Measurements from ENCODE around the gene PPP5C. TPM values are rescaled to one million over a fixed set of nuclear protein-coding genes. Genes with fewer than 3 reads are reported as not detected.

PPP5C gene
- total RNA-seq, 1 donor from 2014 or later = 82.8 TPM

DNA sequence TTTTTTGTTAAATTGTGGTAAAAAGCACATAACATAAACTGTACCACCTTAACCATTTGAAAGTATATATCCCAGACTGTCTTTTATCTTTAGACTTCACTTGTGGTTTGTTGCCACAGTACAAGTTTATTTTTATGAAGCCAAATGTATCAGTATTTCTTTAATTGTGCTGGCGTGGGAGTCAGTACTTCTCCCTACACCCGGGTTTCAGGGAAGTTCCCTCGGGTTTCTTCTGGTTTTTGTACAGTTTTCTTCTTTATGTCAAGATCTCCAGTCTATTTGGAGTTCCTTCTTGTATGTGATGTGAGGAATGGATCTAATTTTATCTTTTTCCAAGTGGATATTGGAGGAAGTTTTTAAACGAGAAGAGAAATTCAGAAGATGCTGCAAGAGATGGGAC, 46.0 kb downstream of the PPP5C start:
- DNase-seq (ENCODE audit: low spot score) = no peak
- intact Hi-C loops (cut with DNase I) = no loop called here

DNA sequence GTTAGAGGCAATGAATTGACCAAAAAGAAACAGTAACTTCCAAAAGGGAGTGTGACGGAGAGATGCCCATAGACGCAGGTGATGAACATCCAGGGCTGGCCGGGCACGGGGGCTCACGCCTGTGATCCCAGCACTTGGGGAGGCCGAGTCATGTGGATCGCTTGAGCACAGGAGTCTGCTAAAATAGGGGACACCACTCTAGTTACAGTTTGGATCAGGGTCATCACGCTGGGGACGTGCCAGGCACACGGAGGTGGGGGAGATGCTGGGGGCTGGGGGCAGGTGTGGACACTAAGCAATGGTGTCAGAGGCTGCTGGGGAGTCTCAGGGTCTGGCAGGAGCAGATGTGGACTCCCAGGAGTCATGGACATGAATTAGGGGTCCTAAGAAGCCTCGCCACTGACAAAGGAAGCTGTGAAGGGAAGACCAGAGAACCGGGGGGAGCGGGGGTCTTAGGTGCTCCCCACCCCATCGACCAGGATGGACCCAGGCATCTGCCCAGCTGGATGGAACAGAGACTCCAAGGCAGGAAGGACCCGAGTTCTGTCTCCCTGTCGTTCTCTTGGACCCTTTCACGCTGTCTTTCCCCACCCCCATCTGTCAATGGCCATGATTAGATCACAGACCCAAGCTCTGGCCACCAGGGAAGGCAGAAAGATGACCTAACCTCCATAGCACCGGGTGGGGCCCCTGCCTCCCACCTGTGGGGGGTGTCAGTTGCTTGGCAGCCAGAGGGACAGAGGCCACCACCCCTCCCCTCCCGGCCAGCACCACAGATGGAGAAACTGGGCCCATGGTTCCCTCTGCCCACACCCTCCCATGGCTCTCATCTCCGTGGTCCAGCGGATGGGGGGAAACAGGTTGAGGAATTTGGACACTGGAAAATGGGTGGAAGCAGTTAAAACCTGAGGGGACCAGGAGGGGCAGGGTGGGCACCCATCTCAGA, 46.8 kb downstream of the PPP5C start:
- peak; percentile 61 for DNase-seq (ENCODE audit: low spot score)
- intact Hi-C loops (cut with DNase I) = loop anchor here (2.0 kb wide), 1 partner anchor 95 kb away; no protein-coding TSS in a partner anchor

DNA sequence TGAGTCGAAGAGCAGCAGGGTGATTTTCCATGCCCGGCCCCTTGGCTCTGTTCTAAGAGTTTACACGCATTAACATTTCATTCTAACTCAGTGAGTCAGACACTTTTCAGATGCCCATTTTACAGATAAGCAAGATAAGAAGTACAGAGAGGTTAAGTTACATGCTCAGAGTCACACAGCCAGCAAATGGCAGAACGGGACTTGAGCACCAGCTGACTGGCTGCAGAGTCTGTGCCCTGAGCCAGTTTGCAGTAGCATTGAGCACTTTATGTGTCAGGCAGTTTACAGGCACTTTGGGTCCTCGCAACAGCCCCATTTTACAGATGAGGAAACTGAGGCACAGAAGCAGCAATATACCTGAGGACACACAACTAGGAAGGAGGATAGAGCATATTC, 47.5 kb downstream of the PPP5C start:
- intact Hi-C loops (cut with DNase I) = loop anchor here (2.0 kb wide), 1 partner anchor 94 kb away; no protein-coding TSS in a partner anchor
- peak; percentile 22 for DNase-seq (ENCODE audit: low spot score)

DNA sequence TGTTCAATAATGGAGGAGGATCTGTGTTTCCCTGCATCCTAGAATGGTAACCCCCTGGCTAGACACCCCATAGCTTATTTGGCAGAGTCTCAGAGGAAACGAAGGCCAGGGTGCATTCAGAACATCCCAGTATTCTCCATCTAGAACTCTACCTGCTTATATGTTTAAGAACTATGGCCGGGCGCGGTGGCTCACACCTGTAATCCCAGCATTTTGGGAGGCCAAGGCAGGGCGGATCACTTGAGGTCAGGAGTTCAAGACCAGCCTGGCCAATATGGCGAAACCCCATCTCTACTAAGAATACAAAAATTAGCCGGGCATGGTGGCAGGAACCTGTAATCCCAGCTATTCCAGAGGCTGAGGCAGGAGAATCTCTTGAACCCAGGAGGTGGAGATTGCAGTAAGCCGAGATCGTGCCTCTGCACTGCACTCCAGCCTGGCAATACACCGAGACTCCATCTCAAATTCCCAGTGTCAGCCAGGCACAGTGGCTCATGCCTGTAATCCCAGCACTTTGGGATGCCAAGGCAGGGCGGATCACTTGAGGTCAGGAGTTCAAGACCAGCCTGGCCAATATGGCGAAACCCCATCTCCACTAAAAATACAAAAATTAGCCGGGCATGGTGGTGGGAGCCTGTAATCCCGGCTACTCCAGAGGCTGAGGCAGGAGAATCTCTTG, 51.1 kb downstream of the PPP5C start:
- intact Hi-C loops (cut with DNase I) = loop anchor here (5.0 kb wide), 1 partner anchor 116 kb away; no protein-coding TSS in a partner anchor
- DNase-seq (ENCODE audit: low spot score) = peak; percentile 12

DNA sequence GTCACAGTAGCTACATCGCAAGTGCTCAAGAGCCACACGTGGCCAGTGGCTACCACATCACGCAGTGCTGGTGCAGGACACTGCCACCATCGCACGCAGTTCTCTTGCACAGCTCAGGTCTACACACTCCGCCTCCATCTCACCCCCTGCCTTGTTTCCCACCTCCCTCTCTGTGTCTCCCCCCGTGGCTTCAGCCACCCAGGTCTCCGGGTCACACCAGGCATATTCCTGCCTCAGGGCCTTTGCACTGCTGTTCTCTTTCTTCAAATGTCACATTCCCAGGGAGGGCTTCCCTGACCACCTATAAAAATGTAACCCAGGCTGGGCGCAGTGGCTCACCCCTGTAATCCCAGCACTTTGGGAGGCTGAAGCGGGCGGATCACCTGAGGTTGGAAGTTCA, 55.8 kb downstream of the PPP5C start:
- intact Hi-C loops (cut with DNase I) = loop anchor here (1.0 kb wide), 1 partner anchor 85 kb away; no protein-coding TSS in a partner anchor

DNA sequence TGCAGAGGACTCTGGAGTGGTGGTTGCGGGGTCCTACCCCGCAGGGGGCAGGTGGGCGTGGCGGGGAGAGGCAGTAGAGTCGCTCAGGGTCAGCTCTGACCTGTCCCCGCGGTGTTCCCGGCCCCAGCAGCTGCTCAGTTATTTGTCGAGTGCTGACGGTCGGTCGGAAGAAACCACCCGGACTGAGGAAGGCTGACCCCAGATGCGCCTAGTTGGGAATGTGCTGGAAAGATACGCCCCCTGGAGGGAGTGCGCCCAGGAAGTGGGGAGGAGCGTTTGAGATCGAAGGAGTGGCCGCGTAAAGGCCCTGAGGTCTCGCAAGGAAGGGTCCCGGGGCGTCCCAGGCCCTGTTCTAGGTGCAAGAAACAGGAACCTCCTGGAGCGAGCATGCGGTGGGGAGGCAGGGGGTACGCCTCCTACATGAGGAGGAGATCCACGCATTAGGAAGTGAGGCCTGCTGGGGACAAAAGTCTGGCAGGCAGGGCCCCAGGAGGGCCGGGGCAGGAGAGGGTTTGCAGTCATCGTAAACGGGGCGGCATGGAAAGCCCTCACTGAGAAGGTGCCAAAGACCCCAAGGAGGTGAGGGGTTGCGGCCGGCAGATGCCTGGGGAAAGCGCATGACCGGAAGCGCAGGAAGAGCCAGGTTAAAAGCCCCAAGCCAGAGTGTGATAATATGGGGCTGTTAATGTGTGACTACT, 57.3 kb downstream of the PPP5C start:
- DNase-seq (ENCODE audit: low spot score) = peak; percentile 80
- intact Hi-C loops (cut with DNase I) = loop anchor here (2.0 kb wide), 1 partner anchor 109 kb away; no protein-coding TSS in a partner anchor

More for the DNA sequence above, 55.8 kb downstream of the PPP5C start:
- DNase-seq (ENCODE audit: low spot score) = no peak

DNA sequence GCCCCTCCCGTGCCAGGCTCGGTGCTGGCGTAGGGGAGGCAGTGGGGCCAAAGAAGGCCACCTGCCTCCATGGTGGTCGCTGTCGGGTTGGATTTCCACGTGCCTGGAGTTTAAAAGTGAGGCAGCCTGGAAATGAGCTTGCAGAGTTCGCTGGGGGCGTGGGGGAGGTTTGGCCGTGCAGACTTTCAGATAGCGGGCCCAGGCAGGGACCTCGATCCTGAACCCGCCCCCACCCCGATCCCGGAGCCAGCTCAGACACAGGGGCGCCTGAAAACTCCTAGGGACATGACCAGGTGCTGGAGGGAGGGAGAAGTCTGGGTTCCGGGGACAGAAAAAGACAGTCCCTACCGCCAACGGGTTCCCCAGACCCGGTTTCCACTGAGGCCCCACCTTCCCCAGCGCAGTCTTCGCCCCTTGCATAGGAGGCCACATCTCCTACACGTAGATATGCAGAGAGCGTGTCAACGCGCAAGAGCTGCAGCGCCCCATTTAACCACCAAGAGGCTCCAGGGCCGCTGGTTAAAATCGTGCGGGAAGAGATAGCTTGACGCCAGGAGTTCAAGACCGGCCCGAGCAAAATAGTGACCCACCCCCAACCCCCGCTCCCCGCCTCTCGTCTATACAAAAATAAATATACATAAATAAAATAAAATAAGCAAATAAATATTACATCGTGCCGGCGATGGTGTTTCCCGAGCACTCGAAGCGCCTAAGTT, 58.0 kb downstream of the PPP5C start:
- intact Hi-C loops (cut with DNase I) = loop anchor here (2.0 kb wide), 1 partner anchor 108 kb away; no protein-coding TSS in a partner anchor
- no peak for DNase-seq (ENCODE audit: low spot score)

DNA sequence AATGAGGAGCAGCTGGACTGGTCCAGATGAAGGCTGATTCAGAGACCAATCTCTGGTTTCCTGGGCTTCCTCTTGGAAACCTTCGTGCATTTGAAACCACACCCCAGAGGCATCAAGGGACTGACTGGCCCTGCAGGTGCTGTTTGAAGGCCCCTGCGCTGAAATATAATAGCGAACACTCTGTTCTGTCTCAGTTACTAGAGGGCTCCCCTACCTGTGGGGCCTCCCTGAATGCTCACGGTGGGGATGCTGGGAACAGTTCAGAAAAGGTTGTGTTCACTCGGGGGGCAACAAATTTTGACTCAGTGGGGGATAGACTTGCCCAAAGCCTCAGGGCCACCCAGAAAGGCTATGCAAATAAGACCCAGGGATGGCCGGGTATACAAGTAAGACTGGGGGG, 60.1 kb downstream of the PPP5C start:
- DNase-seq (ENCODE audit: low spot score) = no peak
- intact Hi-C loops (cut with DNase I) = no loop called here

DNA sequence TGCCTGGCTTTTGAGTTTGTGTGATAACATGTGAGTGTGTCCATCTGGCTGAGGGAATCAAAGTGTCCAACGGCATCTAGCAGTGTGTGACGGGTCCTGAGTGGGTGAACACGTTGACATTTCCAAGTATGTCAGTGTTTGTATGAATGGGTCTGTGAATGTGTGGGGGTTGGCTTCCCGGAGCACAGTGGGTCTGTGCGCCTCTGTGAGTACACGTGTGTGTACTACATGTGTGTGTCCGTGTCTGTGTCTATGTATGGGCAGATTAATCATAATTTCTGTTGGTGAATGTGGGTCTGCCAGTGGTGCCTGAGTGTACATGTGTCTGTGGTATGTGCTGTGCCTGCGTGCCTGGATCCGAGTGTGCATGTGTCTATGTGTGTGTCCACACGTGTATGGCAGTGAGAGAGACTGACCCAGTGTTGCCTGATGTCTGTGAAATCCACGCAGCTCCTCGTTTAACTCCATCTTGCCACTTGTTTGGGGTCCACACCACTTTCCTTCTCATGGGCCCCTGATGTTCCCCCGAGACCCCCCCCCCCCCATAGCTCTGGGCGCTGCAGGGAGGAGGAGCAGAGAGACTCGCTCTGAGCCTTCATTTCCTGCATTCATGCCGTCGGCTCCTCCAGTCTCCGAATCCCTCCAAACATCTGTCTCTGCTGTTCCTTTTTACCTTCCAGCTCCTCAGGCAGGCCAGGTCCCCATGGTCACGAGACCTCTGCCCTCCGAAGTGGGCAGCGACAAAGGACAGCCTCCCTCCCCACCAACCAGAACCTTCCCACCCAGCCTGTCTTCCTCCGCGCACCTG, 61.2 kb downstream of the PPP5C start:
- DNase-seq (ENCODE audit: low spot score) = no peak
- intact Hi-C loops (cut with DNase I) = no loop called here

DNA sequence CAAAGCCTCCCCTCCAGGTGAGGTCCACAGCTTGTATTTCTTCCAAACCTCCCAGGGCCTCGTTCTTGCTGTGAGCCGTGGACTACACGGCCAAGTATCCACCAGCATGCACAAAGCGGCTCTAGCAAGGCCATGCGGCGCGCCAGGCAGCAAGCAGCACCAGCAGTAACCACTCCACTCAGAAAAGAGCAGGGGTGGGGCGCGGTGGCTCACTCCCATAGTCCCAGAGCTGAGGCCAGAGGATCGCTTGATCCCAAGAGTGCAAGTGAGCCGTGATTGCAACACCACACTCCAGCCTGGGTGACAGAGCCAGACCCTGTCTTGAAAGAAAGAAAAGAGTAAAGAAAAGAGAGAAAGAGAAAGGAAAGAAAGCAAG, 61.8 kb downstream of the PPP5C start:
- no peak for DNase-seq (ENCODE audit: low spot score)
- intact Hi-C loops (cut with DNase I) = no loop called here

DNA sequence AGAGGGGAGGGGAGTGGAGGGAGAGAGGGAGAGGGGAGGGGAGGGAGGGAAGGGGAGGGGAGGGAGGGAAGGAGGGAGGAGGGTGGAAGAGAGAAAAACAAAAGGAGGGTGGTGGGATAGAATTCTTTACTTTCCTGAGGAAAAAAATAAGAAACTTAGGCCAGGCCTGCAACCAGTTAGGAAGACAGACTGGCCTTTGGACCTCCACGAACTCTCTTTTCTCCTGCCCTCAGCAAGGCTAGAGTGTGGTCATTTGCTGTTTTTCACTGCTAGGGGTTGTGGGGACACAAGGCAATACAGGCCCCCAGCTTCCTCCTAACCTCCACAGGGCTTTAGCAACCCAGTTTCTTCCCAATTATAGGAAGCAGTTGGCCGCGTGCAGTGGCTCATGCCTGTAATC, 62.3 kb downstream of the PPP5C start:
- DNase-seq (ENCODE audit: low spot score) = no peak
- intact Hi-C loops (cut with DNase I) = no loop called here

DNA sequence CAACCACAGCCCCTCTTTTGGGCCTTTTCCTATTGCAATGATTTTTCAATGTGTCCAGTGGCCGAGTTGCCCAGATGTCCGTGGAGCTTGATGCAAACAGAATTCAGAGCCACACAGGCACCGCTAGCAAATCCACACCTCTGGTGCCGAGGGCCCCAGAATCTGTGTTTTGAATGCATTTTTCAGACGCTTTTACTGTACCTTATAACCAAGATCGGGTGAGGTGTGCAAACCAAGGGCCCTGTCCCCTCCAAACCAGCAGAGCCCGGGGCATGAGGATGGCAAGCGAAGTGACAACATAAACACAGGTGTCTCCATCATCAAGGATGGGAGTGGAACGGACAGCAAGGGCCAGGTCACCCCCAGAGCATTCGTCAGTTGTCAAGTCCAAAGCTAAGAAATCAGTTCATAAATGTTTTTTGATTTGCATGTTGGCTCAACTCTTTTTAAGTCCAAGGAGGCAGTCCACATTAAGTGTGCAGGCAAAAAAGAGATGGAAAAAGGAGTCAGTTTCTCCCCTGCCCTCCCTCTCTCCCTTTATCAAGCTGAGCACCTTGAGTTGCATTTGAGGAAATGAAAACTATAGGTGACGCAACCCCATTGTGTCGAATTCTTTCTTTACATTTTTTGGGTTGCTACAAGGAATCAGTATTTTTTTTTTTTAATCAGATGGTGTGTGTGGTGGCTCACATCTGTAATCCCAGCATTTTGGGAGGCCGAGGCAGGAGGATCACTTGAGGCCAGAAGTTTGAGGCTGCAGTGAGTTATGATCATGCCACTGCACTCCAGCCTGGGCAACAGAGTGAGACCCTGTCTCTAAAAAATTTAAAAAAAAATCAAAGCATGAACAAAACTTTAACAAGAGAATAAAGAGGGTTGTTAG, 63.6 kb downstream of the PPP5C start:
- intact Hi-C loops (cut with DNase I) = no loop called here

DNA sequence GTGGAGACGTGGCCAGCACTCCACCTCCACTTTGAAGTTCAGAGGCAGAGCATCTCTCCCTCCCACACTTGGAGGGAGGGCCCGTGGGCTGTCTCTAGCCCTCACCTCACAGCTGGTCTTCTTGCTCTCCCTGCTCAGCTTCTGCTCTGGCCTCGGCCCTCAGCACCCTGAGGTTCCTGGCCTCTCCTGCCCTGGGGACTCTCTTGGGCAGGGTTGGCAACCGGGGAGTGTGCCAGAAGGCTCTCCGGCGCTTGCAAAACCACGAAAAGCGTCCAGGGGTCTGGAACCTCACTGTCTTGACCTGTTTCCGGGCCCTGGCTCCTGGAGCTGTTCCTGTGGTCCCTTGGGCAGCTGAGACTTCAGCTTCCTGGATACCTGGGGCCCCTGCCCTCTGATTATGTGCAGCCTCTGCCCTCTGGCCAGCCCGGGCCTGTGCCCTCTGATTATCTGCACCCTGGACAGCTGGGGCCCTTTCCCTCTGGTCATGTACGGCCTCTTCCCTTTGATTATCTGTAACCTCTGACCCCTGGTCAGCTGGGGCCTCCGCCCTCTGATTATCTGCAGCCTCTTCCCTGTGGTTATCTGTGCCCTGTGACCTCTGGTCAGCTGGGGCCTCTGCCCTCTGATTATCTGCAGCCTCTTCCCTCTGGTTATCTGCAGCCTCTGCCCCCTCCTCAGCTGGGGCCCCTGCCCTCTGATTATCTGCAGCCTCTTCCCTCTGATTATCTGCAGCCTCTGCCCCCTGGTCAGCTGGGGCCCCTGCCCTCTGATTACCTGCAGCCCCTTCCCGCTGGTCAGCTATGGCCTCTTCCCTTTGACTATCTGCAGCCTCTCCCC, 64.4 kb downstream of the PPP5C start:
- intact Hi-C loops (cut with DNase I) = no loop called here
- no peak for DNase-seq (ENCODE audit: low spot score)

More for the DNA sequence above, 63.6 kb downstream of the PPP5C start:
- DNase-seq (ENCODE audit: low spot score) = no peak

DNA sequence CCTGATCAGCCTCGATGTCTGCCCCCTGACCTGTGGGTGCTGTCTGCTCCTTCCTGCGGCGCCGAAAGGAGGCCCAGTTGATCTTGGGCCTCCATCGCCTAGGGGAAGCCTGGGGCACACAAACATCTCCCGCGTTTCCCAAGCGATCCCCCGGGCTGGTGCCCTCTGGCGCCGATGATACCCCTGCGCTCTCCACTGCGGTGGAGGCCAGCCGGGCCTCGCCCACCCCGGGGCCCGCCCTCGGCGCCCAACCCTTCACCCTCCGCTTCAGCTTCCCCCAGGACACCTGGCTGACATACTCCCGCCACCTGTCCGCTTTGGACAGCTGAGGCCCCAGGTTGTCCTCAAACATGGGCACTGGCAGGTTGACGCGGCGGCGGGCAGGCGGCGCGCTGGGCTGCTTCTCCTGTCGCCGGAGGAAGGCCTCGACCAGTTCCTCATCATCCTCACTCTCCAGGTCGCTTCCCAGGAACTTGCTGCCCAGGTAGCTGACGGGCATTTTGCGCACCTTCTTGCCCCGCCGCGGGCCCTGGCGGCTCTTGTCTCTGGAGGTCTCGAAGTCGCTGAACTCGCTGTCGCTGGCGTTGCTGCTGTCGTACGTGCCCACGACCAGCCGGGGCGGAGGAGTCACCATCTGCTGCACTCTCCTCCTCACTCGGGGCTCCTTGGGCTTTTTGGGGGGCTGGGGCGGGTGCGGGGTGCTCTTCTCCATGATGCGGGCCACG, 65.2 kb downstream of the PPP5C start:
- DNase-seq (ENCODE audit: low spot score) = no peak
- intact Hi-C loops (cut with DNase I) = no loop called here

DNA sequence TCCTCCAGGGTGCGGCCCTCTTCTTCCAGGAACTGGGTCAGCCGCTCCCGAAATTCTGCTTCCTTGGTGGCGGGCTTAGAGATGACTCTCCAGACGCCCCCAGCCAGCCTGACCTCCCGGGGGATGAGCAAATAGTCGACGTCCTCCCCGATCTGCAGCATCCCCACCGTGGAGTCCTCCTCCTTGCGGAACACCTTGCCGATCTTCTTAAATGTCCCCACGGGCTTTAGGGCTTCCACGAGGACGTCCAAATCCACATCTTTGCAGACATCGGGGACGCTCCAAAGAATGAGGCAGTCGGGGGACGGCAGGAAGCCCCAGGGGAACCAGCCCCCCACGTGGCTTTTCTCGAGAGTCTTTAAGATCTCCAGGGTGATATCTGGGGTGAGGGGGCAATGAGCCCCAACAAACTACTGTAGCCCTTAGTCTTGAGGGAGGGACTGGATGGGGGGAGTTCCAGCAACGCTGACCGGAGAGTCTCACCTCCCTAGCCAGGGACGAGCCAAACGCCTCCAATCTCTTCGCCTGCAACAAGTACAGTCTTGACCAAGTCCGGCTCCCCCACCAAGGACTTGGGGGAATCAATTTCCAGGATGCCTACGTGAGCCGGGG, 65.9 kb downstream of the PPP5C start:
- intact Hi-C loops (cut with DNase I) = no loop called here
- no peak for DNase-seq (ENCODE audit: low spot score)
